ENCODE data around the gene RIPOR2.

DNA sequence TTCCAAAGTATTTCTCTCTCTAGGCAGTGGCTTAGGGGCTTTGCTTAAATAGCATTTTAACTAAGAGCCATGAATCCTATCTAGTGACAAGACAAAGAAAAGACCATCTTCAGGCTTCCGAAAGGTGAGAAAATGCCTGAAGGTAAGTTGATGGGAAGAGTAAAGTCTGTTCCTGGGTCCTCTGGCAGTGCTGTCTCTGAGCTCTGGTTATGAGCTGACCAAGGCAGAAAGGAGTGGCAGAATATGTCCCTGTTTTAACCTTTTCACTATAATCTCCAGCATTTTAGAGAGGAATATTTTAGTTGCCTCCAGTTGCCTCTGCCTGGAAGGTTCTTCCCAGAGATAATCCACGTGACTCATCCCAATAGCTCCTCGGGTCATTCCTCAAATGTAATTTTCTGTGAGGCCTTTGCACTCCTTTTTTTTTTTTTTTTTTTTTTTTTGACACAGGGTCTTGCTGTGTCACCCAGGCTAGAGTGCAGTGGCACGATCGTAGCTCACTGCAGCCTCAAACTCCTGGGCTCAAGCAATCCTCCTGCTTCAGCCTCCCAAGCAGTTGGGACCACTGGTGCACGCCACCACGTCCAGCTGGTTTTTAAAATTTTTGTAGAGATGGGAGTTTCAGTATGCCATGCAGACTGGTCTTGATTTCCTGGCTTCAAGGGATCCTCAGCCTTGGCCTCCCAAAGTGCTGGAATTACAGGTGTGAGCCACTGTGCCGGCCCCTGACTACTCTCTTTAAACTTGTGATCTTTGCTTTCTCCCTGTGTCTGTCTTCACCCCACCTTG, 133.3 kb downstream of the RIPOR2 start:
- TF ChIP-seq EZH2 (IDR thresholded peaks at IDR 0.05) (no peak), POLR2AphosphoS5 (IDR thresholded peaks at IDR 0.05; ENCODE audit: borderline replicate concordance, low read depth, low read length) (no peak), FOXP2 (optimal IDR thresholded peaks at IDR 0.05; ENCODE audit: control extremely low read depth, extremely low read length, insufficient read depth) (no peak)
